Measurements from ENCODE around the gene KDM4F.

- TF ChIP-seq POLR2AphosphoS5 (IDR thresholded peaks at IDR 0.05; ENCODE audit: low read depth, low read length) (no peak), POLR2A (IDR thresholded peaks at IDR 0.05; ENCODE audit: low read depth, low read length) (no peak), TAF1 (IDR thresholded peaks at IDR 0.05; ENCODE audit: borderline replicate concordance, low read depth, low read length) (no peak)
Measured at GRCh38 chr11:95081010-95081409, 31.8 kb downstream of the KDM4F start.
